GM18502 (cell line): ENCODE measurements around the gene ATP6V1C2.

Experiments
- ATAC-seq: cut with Tn5 transposase; IDR thresholded peaks from one replicate; pipeline ENCODE4 v1.9.1; 2021; ENCODE audit warnings: mild to moderate bottlenecking; ENCODE audit not compliant: unreplicated experiment, poor library complexity

Gene ATP6V1C2

GRCh38 chr2:10830203-10830602 lies 108.8 kb downstream of the ATP6V1C2 start:
- no peak for ATAC-seq

- no peak for ATAC-seq
Observed at GRCh38 chr2:10830641-10831399, 109.4 kb downstream of the ATP6V1C2 start.

DNA sequence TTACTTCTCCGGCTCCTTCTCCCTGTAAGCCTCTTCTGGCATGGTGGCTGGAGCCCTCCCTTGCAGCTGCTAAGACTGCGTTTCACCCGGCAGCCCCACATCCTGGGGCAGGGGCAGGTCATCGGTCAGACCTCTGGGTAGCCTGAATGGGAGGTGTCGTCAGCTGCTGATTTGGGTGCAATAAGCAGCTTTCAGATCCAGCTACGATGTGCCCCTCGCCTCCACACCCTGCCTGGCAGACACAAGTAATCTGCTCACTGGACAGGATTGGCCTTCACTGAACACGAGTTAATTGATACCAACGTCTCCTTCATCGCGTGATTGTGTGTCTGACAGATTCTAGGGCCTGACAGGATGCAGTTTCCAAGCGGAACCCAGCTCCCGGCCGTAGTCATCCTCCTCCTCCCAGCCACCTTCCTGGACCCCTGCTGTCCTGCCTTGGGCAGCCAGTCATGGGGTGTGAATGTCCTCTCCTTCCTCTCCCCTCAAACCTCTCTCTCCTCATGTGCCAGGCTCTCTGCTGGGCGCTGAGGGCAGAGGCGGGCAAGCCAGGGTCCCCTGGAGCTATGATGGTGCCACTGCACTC lies 110.1 kb downstream of the ATP6V1C2 start:
- ATAC-seq: no peak

DNA sequence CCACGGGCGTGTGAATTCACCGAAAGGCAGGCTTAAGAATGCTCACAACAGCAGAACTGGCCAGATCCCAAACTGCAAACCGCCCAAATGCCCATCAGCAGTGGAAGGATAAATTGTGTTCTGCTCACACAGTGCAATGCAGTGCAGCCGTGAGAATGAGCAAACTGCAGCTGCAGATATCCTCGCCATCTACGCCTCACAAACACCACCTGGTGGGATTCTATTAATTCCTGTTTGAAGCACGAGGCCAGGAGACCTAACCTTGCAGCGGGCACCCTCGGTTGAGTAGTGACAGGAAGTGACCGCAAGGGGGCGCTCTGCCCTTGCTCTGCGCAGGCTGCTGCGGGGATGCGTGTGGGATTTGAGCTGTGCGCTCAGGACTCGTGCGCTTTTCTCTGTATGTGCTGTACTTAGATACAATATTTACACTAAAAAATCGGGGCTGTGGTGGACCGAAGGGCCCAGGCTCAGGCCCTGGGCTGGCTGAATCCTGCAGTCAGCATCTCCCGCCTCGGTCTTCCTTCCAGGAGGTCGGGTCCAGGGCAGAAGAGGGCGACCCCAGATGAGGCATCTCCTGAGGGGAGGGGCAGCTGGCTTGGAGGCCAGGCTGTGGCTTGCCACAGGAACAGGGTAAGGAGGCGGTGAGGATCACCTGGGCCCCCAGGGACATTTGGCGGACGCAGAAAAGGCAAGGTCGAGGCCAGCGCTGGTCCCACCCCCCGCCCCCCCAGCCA lies 110.9 kb downstream of the ATP6V1C2 start:
- ATAC-seq: peak; percentile 81

GRCh38 chr2:10833021-10833420 lies 111.6 kb downstream of the ATP6V1C2 start:
- no peak for ATAC-seq

DNA sequence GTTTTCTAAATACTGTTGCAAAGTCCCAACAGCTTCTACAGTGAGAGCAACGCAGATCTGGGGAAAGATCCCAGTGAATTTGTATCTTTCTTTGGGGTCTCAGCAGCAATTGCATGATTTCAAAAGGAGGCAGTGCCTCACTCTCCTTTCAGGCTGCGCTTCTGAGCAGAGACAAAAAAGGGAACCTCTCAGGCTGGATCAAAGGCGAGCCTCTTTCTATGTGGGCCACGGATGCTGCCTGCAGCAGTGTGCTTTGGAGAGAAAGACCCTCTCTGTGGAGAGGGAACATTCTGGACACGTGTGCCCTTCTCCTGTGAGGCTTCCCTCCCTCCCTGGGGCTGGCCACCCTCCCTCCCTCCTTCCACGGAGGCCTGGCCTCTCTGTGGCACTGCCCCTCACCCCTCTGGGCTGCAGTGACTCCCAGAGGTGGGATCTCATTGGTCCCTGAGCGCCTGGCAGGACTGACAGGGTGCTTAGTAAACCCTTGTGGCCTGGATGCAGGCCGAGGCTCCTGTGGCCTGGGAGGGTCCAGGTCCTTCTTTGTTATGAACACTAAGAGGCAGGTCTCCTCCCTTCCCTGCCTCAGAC lies 112.7 kb downstream of the ATP6V1C2 start:
- no peak for ATAC-seq
